Prostate gland (tissue), 2 donors: ENCODE results near the gene TRRAP.

ENCODE experiments used
- POLR2A ChIP-seq: fragments of 450-650 bp; IDR thresholded peaks from one replicate; pipeline ENCODE4 v1.6.1; 2016; ENCODE audit warnings: antibody characterized with exemption, mild to moderate bottlenecking
- POLR2AphosphoS5 ChIP-seq: sonication (generic); formaldehyde crosslinking; IDR thresholded peaks from one replicate; pipeline ENCODE4 v1.6.1; 2017; ENCODE audit warnings: antibody characterized with exemption
- TF ChIP-seq, protein P1 (sequence below), 4 experiments: fragments of 200-600 bp in 2 of 4; fragments of 450-650 bp in 2 of 4; sonication (generic) in 2 of 4; IDR thresholded peaks; 1 replicate in 3 of 4; 2 replicates in 1 of 4; pipeline ENCODE4 v1.5.1; 2016 to 2019; ENCODE audit warnings: antibody characterized with exemption in 4 of 4, mild to moderate bottlenecking in 2 of 4, moderate library complexity in 2 of 4

GRCh38 chr7:98870121-98870651 lies 8.1 kb upstream of the TRRAP start:
- TF ChIP-seq, protein P1, sequence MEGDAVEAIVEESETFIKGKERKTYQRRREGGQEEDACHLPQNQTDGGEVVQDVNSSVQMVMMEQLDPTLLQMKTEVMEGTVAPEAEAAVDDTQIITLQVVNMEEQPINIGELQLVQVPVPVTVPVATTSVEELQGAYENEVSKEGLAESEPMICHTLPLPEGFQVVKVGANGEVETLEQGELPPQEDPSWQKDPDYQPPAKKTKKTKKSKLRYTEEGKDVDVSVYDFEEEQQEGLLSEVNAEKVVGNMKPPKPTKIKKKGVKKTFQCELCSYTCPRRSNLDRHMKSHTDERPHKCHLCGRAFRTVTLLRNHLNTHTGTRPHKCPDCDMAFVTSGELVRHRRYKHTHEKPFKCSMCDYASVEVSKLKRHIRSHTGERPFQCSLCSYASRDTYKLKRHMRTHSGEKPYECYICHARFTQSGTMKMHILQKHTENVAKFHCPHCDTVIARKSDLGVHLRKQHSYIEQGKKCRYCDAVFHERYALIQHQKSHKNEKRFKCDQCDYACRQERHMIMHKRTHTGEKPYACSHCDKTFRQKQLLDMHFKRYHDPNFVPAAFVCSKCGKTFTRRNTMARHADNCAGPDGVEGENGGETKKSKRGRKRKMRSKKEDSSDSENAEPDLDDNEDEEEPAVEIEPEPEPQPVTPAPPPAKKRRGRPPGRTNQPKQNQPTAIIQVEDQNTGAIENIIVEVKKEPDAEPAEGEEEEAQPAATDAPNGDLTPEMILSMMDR (IDR thresholded peaks at IDR 0.05) = no peak
- TF ChIP-seq POLR2A (no peak), POLR2AphosphoS5 (no peak)
